Lower lobe of right lung (tissue), 2 donors: Measurements from ENCODE around the gene NRP2. TPM values are rescaled to one million over a fixed set of nuclear protein-coding genes. Genes with fewer than 3 reads are reported as not detected.

Source experiments
- ATAC-seq, 2 donors: fragments of 200-7000 bp; cut with Tn5 transposase; one replicate each; pipeline ENCODE4 v1.9.1; 2020 to 2022; ENCODE audit warnings: mild to moderate bottlenecking in 2 of 2, moderate library complexity in 2 of 2
- DNase-seq: peaks from one replicate; pipeline ENCODE4 v3.0.0-alpha.2; 2020
- H3K27ac ChIP-seq: fragments of 200-600 bp; one replicate; pipeline ENCODE4 v1.8.0; 2022
- H3K27me3 ChIP-seq: fragments of 200-600 bp; one replicate; pipeline ENCODE4 v1.8.0; 2022; ENCODE audit warnings: low read depth
- H3K36me3 ChIP-seq: fragments of 200-600 bp; one replicate; pipeline ENCODE4 v1.8.0; 2022; ENCODE audit warnings: mild to moderate bottlenecking
- H3K4me1 ChIP-seq: fragments of 200-600 bp; one replicate; pipeline ENCODE4 v1.8.0; 2022
- H3K4me3 ChIP-seq: fragments of 200-600 bp; one replicate; pipeline ENCODE4 v1.8.0; 2022; ENCODE audit warnings: mild to moderate bottlenecking
- H3K9me3 ChIP-seq: fragments of 200-600 bp; one replicate; pipeline ENCODE4 v1.8.0; 2022
- intact Hi-C: fragments of 100-400 bp; cut with DNase I; formaldehyde crosslinking; loops from one replicate; pipeline ENCODE4 v1.11.0; 2022
- total RNA-seq: library from RNA; stranded (reverse); fragmentation: NEBNext Ultra II Directional; extraction: Animal tissue kit (Norgen Biotek cat#: 25700); gene quantifications from one replicate; pipeline ENCODE4 v1.2.1, GENCODE V29; 2021
- TF ChIP-seq, protein P1 (sequence below): fragments of 200-600 bp; IDR thresholded peaks from one replicate; pipeline ENCODE4 v1.8.0; 2022; ENCODE audit warnings: antibody characterized with exemption, mild to moderate bottlenecking
- donor health status: DM: no; HTN: yes; CAD: no; lungs with severe emphysema.

The NRP2 gene
- total RNA-seq, 1 donor from 2014 or later, result 67.5 TPM

DNA sequence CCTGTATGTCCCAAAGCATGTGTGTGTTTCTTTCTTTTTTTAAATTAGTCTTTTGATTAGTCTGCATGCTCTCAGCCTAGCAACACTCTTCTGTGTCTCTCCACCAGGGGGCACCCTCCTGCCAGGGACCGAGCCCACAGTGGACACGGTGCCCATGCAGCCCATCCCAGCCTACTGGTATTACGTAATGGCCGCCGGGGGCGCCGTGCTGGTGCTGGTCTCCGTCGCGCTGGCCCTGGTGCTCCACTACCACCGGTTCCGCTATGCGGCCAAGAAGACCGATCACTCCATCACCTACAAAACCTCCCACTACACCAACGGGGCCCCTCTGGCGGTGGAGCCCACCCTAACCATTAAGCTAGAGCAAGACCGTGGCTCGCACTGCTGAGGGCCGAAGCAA, 93.8 kb downstream of the NRP2 start:
- Histone ChIP-seq H3K27me3 (no peaks in the 10 kb centered on the region), H3K27ac (no peak overlapping the region), H3K4me1 (peaks cover 20% of the 10 kb centered on the region), H3K36me3 (peaks cover 6% of the 10 kb centered on the region), H3K4me3 (no peak overlapping the region), H3K9me3 (no peaks in the 10 kb centered on the region)
- TF ChIP-seq, protein P1, sequence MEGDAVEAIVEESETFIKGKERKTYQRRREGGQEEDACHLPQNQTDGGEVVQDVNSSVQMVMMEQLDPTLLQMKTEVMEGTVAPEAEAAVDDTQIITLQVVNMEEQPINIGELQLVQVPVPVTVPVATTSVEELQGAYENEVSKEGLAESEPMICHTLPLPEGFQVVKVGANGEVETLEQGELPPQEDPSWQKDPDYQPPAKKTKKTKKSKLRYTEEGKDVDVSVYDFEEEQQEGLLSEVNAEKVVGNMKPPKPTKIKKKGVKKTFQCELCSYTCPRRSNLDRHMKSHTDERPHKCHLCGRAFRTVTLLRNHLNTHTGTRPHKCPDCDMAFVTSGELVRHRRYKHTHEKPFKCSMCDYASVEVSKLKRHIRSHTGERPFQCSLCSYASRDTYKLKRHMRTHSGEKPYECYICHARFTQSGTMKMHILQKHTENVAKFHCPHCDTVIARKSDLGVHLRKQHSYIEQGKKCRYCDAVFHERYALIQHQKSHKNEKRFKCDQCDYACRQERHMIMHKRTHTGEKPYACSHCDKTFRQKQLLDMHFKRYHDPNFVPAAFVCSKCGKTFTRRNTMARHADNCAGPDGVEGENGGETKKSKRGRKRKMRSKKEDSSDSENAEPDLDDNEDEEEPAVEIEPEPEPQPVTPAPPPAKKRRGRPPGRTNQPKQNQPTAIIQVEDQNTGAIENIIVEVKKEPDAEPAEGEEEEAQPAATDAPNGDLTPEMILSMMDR, result peak; percentile 63
- DNase-seq (peak; percentile 61), ATAC-seq (peak; percentile 58 to 68)
- intact Hi-C loops, result loop anchor here (10.0 kb wide), 1 partner anchor 109 kb away; no protein-coding TSS in a partner anchor

DNA sequence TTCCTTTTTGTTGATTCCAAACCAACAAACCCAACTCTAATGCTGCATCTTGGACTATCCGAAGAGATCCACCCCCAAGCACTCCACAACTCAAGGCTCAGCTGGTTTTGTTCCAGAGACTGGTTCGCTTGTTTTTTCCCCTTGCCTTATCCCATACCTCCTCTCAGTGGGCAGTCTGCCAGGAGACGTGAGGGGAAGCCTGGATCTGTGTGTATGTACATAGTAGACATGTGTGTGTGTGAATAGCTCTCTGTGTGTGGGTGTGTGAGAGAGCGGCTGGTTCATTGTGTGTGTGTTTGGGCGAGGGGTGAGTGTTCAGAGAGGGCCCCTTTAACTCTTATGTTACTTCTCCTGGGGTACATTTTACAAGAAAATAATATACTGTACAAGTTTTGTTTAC, 94.4 kb downstream of the NRP2 start:
- TF ChIP-seq, protein P1, result no peak
- ATAC-seq, result no peak

DNA sequence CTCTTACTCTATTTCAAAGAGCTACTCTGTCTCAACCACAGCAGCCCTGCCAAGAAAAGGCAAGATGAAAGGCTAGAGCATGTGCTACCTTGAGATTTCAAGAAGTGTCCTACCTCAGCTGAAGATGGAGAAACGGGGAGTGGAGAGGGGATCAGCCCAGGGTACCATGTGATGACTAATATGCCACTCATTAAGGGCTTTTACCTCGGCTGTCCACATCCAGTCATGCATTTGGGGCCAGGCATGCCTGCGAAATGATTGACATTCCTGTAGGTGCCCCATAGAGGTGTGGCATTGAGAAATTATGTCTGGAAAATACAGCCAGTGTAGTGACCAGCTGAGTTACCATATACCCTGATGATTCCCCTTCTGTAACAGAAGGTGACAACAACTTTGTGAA, 96.1 kb downstream of the NRP2 start:
- H3K27me3 ChIP-seq, result no peaks in the 10 kb centered on the region
- ATAC-seq, result peak; percentile 77 to 79
- TF ChIP-seq, protein P1, result no peak
- intact Hi-C loops, result loop anchor here (10.0 kb wide), 1 partner anchor 106 kb away; no protein-coding TSS in a partner anchor
- H3K27ac ChIP-seq, result no peak overlapping the region
- H3K9me3 ChIP-seq, result no peaks in the 10 kb centered on the region
- peaks cover 10% of the 10 kb centered on the region for H3K4me1 ChIP-seq
- DNase-seq, result no peak
- peaks cover 6% of the 10 kb centered on the region for H3K36me3 ChIP-seq
- no peak overlapping the region for H3K4me3 ChIP-seq

More for the DNA sequence above, 94.4 kb downstream of the NRP2 start:
- Histone ChIP-seq H3K9me3 (no peaks in the 10 kb centered on the region), H3K4me1 (peaks cover 20% of the 10 kb centered on the region), H3K27ac (no peak overlapping the region), H3K27me3 (no peaks in the 10 kb centered on the region), H3K36me3 (peaks cover 6% of the 10 kb centered on the region), H3K4me3 (no peak overlapping the region)
- intact Hi-C loops, result loop anchor here (10.0 kb wide), 1 partner anchor 108 kb away; no protein-coding TSS in a partner anchor
- no peak for DNase-seq

DNA sequence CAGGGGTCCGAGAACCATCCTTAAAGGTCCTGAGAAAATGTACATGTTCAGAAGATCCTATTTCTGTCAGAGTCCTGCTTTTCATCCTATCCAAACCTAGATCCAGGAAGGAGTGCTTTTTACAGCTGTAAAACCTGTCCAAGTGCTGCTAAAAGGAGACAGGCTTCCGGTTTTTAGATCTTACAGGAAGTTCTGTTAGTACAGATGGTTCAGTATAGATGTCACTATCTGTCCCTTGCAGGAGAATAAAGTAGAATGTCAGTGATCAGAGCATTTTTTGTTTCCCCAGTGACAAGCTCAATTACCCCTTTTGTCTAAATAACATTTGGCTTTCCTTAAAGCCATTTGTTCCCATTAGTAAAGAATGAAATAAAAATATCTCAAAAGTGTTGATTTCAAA, 98.3 kb downstream of the NRP2 start:
- DNase-seq, result no peak
- Histone ChIP-seq H3K27ac (peak overlapping the region; percentile 1), H3K36me3 (peaks cover 6% of the 10 kb centered on the region), H3K4me1 (peaks cover 25% of the 10 kb centered on the region), H3K4me3 (no peak overlapping the region), H3K27me3 (no peaks in the 10 kb centered on the region), H3K9me3 (no peaks in the 10 kb centered on the region)
- intact Hi-C loops, result no loop called here
- no peak for ATAC-seq
- TF ChIP-seq, protein P1, result no peak

DNA sequence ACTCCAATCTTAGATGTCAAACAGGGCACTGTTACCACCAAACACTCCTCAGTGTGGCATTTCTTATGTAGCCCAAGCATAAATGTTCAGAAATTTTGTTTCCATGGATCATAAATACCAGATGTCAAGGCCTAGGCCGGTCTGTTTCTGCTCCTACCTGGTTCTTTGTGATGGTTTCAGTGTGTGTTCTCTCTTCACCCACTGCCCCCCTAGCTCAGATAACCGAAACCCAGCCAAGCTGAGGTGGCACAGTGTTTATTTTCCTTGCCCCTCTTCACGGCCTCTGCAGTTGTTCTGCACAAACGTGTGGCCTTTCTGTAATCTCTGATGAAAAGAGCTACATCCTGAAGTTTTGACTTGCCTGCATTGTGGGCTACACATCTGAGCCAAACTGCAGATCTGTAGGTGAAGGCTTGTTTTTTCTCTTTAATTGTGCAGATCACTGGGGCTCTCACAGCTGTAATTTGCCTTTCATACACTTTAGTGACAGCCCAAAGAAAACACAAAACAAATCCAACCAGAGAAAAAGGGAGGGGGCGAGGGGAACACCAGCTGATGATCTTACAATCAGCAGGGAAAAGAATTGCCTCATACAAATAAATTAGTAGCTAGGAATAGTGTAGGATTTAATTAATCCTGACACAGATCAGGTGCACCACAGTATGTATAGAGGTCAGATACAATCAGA, 99.1 kb downstream of the NRP2 start:
- ATAC-seq, result no peak

More for the DNA sequence above, 99.1 kb downstream of the NRP2 start:
- intact Hi-C loops, result no loop called here
- no peak for DNase-seq
- TF ChIP-seq, protein P1, result no peak
- peaks cover 4% of the 10 kb centered on the region for H3K36me3 ChIP-seq
- no peaks in the 10 kb centered on the region for H3K27me3 ChIP-seq
- H3K4me3 ChIP-seq, result no peak overlapping the region
- no peaks in the 10 kb centered on the region for H3K9me3 ChIP-seq
- peaks cover 28% of the 10 kb centered on the region for H3K4me1 ChIP-seq
- H3K27ac ChIP-seq, result peak overlapping the region; percentile 1
